Esophagus muscularis mucosa (tissue), 3 donors: ENCODE data around the gene CUL4A.

ENCODE experiments used
- CTCF ChIP-seq, 3 experiments: fragments of 200-600 bp in 2 of 3; fragments of 450-650 bp in 1 of 3; sonication (generic) in 2 of 3; IDR thresholded peaks; one replicate each; pipeline ENCODE4 v1.5.1; 2017 to 2019; ENCODE audit warnings: antibody characterized with exemption in 3 of 3, mild to moderate bottlenecking in 2 of 3, moderate library complexity in 1 of 3
- POLR2A ChIP-seq: fragments of 450-650 bp; IDR thresholded peaks from one replicate; pipeline ENCODE4 v1.6.1; 2017; ENCODE audit warnings: antibody characterized with exemption, moderate library complexity, mild to moderate bottlenecking, low read depth
- POLR2AphosphoS5 ChIP-seq, 2 donors: sonication (generic); formaldehyde crosslinking; IDR thresholded peaks; one replicate each; pipeline ENCODE4 v1.6.1; 2017; ENCODE audit warnings: antibody characterized with exemption in 2 of 2

DNA sequence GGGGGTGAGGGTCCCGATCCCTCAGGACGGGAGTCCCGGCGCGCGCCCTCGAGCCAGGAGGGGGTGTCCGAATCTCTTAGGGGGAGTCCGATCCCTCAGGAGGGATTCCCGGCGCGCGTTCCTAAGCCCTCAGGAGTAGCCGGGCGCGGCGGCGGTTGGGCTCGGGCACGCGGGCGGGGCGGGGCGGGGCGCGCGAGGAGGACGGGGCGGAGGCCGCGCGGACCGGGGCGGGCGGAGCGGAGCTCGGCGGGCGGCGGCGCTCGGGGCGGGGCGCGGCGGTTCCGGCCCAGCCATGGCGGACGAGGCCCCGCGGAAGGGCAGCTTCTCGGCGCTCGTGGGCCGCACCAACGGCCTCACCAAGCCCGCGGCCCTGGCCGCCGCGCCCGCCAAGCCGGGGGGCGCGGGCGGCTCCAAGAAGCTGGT is at the start of gene CUL4A:
- TF ChIP-seq CTCF (IDR thresholded peaks at IDR 0.05), result no peak
- peak in 1 of 2 donors; percentile 4 for TF ChIP-seq POLR2AphosphoS5 (IDR thresholded peaks at IDR 0.05)
- no peak for TF ChIP-seq POLR2A
